Astrocyte (in vitro differentiated cells and primary cell): ENCODE measurements around the gene TRMT11.

Source experiments
- CTCF ChIP-seq: IDR thresholded peaks from 2 replicates; pipeline ENCODE4 v1.5.1; 2011; ENCODE audit warnings: low read depth, mild to moderate bottlenecking, inconsistent platforms, low read length, moderate library complexity; ENCODE audit not compliant: insufficient read depth
- EZH2 ChIP-seq: IDR thresholded peaks from 2 replicates; pipeline ENCODE4 v1.6.1; 2012; ENCODE audit warnings: mild to moderate bottlenecking, low read length, inconsistent platforms; ENCODE audit not compliant: insufficient read depth

GRCh38 chr6:125983246-125983945 lies 2.9 kb upstream of the TRMT11 start:
- no peak for TF ChIP-seq CTCF
- TF ChIP-seq EZH2 = no peak
